ENCODE data around the gene PCDH9.

The PCDH9 gene

DNA sequence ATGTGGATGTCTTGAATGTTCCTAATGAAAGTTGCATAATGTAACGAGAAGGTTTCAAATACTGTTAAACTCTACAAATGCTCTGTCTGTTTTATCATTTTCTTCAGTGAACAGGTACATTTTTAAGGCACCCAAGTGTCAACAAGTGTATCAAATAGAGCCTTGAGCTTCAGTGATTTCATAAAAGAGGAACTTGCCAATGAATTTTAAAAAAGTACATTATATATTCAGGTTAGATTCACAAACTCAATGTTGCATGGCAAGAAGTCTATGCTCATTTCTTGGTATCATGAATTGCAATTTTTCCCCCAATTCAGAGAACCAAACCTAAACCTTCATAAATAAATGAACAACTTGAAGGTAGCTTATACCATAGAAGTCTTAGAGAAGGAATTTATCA is 838.8 kb downstream of the PCDH9 start:
- DNase-seq (ENCODE audit: low spot score): no peak

- no peak for DNase-seq (ENCODE audit: low spot score)
Observed at GRCh38 chr13:66378894-66379293, 851.2 kb downstream of the PCDH9 start.

DNA sequence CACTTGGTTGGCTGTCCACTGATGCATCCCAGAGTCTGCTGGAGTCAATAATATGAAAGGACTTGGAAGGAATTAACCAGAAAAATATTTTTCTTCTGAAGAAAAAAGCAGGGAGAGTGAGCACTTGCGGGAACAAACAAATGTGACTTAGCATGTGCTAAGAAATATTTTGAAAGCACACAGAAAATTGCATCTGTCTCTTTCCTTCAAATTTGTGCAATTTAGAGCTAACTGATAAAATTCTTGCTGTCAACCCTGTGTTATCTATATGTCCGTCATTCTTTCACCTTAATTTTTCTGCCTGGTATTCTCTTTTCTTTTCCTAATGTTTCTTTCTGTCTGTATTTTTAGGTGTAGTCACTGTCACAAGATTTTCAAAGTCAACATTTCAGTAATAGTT is 852.6 kb downstream of the PCDH9 start:
- DNase-seq (ENCODE audit: low spot score): no peak

- DNase-seq (ENCODE audit: low spot score): no peak
Observed at GRCh38 chr13:66375756-66376155, 854.4 kb downstream of the PCDH9 start.

GRCh38 chr13:66369666-66370065 is 860.5 kb downstream of the PCDH9 start:
- DNase-seq (ENCODE audit: low spot score): no peak

- no peak for DNase-seq (ENCODE audit: low spot score)
Observed at GRCh38 chr13:66367356-66367755, 862.8 kb downstream of the PCDH9 start.

- no peak for DNase-seq (ENCODE audit: low spot score)
Observed at GRCh38 chr13:66365101-66365500, 865.0 kb downstream of the PCDH9 start.

GRCh38 chr13:66364346-66364745 is 865.8 kb downstream of the PCDH9 start:
- DNase-seq (ENCODE audit: low spot score): no peak

GRCh38 chr13:66362485-66362884 is 867.7 kb downstream of the PCDH9 start:
- no peak for DNase-seq (ENCODE audit: low spot score)

DNA sequence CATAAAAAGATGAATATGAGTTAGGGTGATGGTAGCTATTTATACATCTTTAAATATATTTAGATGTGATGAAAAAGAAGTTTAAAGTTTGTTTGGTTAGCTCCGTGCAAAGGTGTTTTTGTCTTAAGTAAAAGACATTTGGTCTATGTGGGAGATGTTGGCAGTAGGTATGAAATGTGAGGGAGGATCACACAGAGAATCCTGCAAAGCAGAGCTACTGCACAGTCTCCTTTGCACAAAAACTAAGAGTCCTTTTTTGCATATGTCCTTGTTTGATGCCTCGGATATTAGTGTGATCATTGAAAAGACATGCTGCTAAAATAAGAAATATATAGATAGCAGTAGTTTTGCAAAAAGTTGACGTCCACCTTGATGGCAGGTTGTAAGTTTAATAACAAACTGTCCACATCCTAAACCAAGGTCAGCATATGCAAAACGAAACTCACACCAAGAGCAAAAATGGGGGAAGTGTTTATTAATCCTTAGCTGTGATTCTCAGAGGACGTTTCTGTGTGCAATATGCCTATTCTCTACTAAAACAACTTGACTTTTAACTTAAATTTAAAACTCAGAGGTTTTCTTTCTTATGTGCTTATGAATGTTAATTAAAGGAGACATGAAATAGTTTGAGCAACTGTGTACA is 870.1 kb downstream of the PCDH9 start:
- no peak for DNase-seq (ENCODE audit: low spot score)

GRCh38 chr13:66359393-66359792 is 870.7 kb downstream of the PCDH9 start:
- no peak for DNase-seq (ENCODE audit: low spot score)

DNA sequence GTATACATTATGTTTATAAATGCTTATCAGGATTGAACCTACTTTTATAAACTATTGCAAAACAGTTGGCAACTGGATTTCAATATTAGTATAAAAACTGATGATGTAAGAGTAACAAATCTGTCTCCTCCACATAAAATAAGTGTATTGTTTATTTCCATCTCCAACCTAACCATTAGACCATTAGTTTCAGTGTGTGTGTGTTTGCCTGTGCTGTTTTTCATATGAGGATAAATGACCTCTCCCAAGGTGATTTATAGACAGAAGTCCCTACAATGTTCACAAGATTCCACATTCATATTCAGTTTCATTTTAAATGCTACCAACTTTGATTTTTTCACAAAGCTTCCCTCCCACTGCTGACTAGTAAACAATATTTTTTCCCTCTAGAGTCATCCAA is 871.6 kb downstream of the PCDH9 start:
- no peak for DNase-seq (ENCODE audit: low spot score)

DNA sequence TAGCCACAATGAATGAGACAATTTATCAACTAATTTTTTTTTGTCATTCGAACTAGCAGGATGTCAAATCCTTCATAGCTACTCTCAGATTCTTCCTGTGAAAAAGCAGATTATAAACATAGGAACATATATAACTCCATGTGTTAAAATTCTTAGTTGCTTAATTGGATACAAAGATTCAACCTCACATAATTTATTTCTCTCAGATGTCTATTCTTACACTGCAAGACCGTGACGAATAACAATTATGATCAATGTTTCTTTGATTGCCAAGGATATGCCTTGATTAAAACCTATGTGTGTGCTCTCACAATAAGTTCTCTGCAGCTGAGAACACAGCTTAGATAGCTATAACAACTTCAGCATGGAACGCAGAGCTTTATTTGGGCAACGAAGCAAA is 872.7 kb downstream of the PCDH9 start:
- no peak for DNase-seq (ENCODE audit: low spot score)

DNA sequence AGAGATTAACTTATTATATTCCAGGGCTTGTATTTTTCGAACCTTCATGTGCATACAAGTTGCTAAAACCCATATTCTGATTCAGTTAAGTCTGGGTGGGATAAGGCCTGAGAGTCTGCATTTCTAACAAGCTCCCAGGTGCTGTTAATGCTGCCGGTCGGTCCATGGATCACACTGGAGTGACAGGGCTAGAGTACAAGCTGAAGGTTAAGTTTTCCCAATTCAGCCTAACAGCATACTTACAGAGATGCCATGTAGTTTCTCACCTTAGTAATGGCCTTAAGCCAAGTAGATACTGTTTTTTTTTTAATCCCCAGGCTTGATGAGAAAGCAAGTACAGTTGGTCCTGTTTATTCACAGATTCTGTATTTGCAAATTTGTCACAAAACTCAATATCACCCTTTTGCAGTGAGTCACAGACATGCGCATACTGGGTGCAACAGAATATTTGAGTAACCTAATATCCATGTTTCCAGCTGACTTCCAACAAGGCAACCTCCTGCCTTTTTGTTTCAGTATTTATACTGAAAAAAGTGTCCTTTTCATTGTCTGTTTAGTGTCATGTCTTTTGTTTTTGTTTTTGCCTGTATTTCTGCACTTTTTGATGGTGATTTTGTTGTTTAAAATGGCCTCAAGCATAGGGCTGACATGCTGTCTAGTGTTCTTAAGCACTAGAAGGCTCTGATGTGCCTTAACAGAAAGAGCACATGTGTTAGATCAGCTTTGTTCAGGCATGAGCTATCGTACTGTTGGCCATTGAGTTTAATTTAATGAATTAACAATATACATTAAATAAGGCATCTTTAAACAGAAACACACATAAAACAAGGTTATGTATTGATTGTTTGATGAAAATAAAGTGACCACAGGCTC is 875.0 kb downstream of the PCDH9 start:
- DNase-seq (ENCODE audit: low spot score): no peak

DNA sequence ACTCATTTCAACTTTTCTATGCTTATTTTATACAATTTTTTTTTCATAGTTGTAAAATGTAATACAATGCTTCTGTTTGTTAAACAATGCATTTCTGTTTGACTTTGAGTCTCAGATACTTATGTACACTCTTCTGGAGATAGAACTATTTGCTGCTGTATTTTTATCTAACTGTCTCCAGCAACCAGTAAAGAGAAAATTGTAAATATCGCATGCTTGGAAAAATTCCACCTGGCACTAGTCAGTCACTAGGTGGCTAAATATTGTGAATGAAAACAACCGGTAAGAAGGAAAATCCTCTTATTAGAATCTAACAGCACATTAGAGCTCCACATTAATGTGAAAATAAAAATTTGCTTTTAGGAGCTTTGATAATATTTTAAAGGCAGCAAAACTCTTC is 876.5 kb downstream of the PCDH9 start:
- DNase-seq (ENCODE audit: low spot score): peak; percentile 10

GRCh38 chr13:66349966-66350365 is 880.2 kb downstream of the PCDH9 start:
- no peak for DNase-seq (ENCODE audit: low spot score)

DNA sequence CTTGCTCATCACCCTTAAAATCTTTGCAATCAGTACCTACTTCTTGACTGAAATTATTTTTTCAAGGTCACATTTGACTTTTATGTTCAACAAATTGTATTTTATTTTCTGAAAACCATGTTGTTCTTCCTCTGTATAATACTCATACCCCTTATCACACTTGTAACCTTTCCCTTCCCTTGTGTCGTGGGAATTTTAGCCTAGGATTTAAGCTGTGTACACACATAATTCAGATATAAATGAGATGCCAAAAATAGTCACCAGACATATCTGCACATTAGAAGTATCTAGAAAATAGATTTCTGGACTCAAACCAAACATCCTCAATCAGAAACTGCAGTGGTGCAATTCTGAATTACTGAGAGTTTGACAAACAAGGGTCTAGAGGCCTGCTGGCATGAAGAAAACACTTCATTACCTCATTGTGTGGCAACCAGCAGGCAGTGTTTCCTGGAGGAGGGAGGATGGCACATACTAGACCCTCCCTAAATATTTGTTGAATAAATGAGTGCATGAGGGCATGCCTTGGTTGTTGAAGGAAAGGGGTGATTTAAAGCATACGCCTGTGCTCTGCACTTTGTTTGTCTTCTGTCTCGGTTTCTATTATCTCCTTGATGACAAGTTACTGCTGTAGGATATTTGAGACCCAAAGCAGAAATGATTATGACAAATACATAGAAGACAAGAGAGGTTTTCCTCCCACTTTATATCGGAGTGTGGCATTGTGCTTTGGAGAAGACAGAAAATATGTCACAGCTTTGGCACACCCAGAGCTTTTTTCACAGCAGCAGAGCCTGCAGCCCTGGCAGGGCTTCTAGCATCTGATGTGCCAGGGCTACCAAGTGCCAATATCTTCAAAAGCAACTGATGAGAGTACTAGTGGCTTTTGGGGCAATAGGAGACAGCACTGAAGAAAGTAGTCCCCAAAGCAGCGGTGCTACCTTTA is 881.1 kb downstream of the PCDH9 start:
- DNase-seq (ENCODE audit: low spot score): no peak

DNA sequence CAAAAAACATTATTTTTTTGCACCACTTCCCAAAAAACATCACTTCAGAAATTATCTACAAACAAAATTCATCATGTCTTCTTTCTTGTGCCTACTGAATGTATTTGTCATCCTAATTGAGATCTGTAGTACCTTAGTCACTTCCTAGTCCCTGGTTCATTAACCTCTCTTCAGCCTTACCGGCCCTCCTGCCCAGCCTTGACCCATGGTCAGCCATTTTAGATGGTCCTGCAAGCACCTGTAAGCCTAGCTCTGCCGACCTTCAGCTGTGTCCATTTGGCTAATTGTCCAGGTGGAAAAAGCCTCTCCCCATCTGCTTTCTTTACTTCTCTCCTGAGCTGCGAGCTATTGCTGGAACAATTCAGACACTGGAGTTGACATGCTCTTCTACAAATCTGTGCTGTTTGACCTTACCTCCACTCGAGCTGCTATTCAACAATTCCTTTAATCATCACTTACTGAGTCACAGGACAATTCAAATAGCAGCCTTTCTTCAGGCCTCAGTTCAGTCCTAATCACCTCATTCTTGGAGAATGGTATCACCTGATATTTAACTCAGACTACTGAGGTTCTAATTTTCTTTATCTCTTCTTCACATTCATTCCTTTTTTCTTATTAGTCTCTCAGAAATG is 882.5 kb downstream of the PCDH9 start:
- DNase-seq (ENCODE audit: low spot score): no peak

DNA sequence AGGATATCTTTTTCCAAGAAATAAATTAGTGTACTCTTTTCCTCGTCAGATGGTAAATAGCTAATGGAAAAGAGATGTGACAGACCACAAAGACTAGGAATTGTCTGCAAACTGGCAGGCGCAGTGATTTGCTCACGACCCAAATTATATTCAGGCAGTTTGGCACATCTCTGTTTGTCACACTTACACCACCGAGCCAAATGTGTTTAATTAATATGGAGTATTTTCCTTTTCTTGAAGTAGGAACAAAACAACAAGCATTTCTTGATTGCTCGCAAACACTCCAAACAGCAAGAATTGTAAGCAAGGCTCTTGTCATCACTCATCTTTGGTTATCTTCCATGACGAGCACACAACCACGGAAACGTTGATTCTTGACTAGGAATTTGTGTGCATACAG is 884.2 kb downstream of the PCDH9 start:
- no peak for DNase-seq (ENCODE audit: low spot score)

DNA sequence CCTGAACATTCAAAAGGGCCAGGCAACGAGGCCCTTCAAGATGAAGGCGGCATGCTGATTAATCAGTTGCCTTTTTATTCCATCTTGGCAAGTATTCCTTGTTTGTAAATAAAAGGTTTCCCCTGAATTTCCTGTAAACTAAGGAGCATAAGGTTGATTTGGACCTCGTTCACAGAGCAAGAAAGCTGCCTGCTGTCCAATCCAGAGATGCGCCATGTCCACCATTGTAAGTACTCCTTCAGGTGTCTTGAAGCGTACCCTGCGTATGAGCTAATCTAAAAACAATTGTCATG is 884.7 kb downstream of the PCDH9 start:
- DNase-seq (ENCODE audit: low spot score): no peak

- DNase-seq (ENCODE audit: low spot score): no peak
Observed at GRCh38 chr13:66344805-66345517, 885.2 kb downstream of the PCDH9 start.

Measured in HuH-7 (cell line).